GM21619 (cell line): ENCODE measurements around the gene ADGRD1.

Experiments
- ATAC-seq: cut with Tn5 transposase; IDR thresholded peaks from one replicate; pipeline ENCODE4 v1.9.1; 2021; ENCODE audit not compliant: unreplicated experiment

The ADGRD1 gene

DNA sequence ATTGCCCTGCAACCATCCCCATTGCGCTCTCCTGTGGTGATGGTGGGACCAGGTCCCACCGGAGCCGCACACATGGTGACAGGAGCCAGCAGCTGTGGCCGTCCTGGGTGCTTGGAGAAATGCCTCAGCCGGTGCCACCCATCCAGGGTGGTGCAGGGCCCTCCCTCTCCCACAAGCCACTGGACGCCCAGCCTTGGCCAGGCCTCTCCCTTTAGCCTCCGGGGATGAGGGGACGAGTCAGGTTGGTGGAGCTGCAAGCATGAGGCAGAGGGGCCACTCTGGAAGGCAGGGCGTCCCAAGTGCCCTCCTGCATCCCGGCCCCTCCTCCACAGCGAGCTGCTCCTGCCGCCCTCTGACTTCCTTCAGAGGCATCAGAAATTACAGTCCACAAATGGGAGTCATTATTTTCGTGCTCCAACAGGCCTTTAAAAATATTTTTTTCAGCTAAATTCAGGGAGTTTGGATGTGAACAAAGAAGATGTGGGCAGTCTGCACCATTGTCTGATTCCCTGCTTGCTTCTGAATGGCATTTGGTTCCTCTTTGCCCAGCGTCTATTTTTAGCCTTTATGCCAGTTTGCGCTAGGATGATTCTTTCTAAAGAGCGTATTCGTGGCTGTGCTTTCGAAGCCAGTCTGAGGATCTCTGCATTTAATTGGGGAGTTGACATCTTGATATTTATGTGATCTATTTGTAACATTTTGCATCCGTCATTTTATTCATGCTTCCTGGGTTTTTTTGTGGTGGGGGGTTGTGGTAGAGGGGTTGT lies 189.4 kb downstream of the ADGRD1 start:
- no peak for ATAC-seq

DNA sequence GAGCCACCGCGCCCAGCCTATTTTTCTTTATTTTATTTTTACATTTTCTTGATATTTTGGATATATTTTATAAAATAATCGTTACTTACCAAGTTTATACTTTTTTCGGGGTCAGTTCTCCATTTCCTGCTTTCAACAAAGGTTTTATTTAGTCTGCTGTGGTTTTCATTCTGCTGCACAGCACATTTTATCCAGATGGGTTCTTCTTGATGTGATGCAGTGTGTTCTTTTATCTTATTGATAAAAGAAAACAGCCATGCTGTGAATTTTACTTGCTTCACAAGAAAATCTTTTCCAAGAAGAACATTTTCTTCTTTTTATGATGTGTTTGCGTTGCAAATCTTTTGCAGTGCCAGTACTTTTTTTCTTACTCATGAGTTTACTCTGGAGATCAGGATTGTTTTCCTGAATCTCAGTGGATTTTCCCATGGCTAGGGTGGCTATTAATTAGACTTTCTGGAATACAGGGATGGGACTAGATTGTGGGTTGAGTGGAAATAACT lies 192.5 kb downstream of the ADGRD1 start:
- no peak for ATAC-seq

DNA sequence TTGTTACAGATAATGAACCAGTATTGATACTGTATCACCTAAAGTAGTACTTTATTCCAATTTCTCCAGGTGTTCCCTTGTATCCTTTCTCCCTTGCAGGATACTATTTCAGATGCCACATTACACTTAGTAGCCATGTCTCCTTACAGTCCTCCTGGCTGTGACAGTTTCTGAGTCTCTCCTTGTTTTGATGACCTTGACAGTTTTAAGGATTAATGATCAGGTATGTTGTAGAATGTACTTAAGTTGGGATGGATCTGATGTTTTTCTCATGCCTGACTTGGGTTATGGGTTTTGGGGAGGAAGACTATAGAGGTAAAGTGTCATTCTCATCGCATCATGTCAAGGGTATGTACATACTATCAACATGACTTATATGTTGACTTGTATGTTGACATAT lies 193.6 kb downstream of the ADGRD1 start:
- no peak for ATAC-seq

- no peak for ATAC-seq
Observed at GRCh38 chr12:131147894-131148293, 194.2 kb downstream of the ADGRD1 start.

DNA sequence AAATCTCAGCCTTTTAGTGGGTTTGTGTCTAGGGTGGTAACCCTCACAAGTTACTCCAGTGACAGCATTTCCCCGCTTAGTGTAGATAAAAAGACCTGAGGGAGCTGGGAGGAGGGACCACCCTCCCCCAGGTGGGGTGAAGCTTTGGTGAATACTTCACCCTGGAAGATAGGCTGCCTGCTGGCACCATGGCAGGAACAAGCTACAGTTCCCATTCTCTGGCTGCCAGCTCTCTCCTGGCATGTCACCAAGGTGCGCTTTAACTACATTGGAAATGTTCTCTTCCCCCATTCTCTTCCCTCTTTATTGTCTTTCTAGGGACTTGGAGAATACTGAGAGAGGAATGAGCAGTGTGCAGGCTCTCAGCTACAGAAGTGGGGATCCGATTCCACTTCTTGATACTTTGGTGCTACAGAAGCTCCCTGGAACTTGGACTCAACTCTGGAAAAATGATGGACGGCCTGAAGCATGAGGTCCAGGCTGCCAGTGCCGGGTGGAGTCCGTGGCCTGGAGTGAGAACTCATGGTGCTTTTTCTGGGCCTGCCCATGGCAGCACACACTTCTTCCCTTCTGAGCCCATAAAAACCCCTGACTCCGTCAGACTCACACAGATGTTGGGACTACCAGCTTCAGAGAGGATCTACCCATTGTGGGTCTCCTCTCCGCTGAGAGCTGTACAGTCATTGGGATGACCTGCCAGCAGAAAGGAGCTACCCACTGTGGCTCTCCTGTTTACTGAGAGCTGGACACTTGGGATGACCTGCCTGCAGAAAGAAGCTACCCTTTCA lies 198.0 kb downstream of the ADGRD1 start:
- no peak for ATAC-seq

- ATAC-seq: no peak
Observed at GRCh38 chr12:131152587-131152986, 198.9 kb downstream of the ADGRD1 start.

GRCh38 chr12:131153016-131153415 lies 199.3 kb downstream of the ADGRD1 start:
- no peak for ATAC-seq

- ATAC-seq: no peak
Observed at GRCh38 chr12:131153956-131154355, 200.2 kb downstream of the ADGRD1 start.

DNA sequence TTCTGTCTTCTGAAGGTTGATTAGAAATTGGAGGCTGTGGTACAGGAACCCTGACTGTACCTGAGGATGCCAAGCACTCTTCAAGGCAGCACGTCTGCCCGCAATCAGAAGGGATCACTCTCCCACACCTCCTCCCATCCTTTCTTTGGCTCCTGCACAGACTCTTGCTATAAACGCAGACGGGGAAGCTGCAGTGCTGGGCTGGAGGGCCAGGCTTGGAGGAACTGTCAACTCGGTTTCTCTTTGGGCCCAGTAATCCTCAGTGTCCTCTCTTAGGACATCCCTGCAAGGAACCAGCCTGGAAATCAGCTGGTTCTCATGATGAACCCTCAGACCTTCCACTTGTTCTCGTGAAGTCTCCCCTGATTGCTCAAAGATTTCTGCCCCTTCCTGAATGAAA lies 201.4 kb downstream of the ADGRD1 start:
- no peak for ATAC-seq

DNA sequence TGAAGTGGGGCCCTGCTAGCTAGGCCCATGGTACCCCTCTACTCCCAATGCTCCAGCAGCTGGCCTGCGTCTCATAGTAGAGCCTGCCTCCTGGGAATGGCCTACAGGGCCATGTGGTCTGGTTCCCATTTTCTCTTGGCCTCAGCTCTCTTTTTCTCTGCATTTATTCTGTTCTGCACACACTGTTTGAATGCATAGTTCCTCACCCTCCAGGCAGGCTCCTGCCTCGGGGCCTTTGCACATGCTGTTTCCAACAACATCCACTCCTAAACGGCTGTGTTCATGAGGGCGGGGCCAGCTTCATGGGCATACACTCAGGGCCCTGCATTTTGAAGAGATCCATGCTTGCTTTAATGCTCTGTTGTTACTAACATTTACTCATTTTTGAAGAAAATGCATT lies 204.0 kb downstream of the ADGRD1 start:
- no peak for ATAC-seq

DNA sequence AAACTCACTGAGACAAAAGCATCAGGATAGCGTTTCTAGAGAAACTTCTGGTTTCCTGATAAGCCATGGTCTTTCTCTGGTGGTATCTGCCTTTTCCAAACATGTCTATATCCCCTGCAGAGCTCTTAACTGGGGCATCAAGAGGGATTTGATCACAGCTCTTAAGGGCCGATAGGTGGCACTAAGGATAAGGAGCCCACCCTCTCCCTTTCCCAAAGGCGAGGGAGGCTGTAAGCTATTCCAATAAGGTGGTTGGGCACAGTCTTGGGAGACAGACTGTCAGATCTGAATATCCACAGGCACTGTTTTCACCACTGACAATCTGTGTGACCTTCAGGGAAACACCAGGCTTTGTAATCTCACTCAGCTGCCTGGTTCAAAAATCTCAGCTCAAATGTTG lies 206.0 kb downstream of the ADGRD1 start:
- ATAC-seq: no peak

GRCh38 chr12:131162113-131162512 lies 208.4 kb downstream of the ADGRD1 start:
- ATAC-seq: no peak

DNA sequence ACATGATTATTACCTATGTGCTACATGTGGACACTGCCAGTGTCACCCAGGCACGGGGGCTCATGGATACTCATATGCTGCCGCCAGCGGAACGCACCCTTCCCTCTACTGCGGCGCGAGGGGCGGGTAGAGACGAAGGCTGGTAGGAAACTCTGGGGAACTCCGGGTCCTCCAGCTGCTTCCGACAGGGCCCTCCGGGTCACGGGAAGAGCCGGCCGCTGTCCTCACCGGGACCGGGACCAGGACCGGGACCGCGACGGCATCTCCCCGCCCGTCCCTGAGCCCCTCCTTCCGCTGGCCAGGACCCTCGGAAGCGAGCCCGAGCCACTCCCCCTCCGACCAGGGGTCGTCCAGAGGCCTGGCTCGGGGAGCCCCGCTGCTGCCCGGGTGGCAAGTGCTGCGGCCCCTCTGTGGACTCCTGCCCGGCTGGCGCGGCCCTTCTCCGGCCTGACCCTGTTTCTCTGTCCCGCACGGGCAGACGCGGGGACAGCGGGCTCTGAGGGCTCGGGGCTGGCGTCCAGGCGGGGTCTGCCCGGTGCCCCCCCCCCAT lies 209.6 kb downstream of the ADGRD1 start:
- ATAC-seq: no peak

GRCh38 chr12:131164096-131164872 lies 210.6 kb downstream of the ADGRD1 start:
- ATAC-seq: no peak

DNA sequence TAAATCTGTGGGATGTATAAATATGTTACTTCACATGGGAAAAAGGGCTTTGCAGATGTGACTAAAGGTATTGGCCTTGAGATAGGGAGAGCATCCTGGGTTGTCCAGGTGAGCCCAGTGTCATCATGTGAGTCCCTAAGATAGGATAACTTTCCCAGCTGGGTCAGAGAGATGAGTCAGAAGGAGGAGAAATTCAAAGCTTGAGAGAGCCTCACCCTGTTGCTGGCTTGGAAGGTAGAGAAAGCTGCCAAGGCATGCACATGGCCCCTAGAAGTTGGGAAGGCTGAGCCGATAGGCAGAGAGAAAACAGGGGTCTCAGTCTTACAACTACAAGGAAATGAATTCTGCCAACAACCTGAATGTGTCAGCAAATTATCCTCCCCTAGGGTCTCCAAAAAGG lies 213.0 kb downstream of the ADGRD1 start:
- ATAC-seq: no peak

DNA sequence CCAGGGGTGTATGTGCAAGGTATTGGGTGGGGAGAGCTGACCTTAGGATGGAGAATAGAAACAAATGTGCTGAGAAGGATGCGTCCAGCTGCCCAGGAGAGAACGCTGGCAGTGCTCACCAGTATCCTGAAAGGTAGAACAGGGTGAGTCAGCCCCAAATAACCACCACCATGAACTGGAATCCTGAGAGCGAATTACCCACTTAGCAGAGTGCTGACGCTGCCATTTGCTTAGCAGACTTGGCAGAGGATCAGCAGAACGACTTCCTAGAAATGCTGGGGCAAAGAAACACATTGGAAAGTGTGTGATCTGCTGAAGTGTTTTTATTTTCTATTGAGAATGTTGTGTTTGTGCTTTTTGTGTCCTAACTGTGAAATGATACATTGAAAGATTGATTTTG lies 213.6 kb downstream of the ADGRD1 start:
- ATAC-seq: no peak

- ATAC-seq: no peak
Observed at GRCh38 chr12:131171029-131171428, 217.3 kb downstream of the ADGRD1 start.

- ATAC-seq: no peak
Observed at GRCh38 chr12:131174901-131175300, 221.2 kb downstream of the ADGRD1 start.

GRCh38 chr12:131176266-131176665 lies 222.6 kb downstream of the ADGRD1 start:
- ATAC-seq: no peak

- ATAC-seq: no peak
Observed at GRCh38 chr12:131176926-131177325, 223.2 kb downstream of the ADGRD1 start.

DNA sequence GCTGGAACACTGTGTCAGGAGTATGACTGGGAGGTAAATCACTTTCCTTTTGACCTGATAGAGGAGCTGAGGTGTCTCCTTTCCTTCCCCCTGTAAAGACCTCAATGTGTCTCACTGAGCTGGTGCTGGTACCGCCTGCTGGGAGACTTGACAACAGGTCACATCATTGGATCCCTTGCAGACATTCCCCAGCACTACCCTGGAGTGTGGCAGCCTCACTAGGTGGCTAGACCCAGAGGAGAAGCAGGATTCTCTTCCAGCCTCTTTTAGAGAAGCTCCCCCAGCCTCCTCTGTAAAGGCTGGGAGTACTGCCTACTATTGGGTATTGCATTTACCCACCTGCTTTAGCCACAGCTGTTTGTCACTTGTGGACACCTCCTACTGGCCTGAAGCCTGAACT lies 223.9 kb downstream of the ADGRD1 start:
- no peak for ATAC-seq
